NCI-H2081 (cell line): ENCODE measurements around the gene NUTM1.
"Not testable (repeated sequence)": the region's sequence is repeated elsewhere in the genome, so short reads cannot be mapped to it uniquely, and the experiment has no call there.

ENCODE experiments used
- DNase-seq, 2 experiments: peaks; one replicate each; lab custom pipeline; 2025; lab: John Stamatoyannopoulos, UW

Gene NUTM1

DNA sequence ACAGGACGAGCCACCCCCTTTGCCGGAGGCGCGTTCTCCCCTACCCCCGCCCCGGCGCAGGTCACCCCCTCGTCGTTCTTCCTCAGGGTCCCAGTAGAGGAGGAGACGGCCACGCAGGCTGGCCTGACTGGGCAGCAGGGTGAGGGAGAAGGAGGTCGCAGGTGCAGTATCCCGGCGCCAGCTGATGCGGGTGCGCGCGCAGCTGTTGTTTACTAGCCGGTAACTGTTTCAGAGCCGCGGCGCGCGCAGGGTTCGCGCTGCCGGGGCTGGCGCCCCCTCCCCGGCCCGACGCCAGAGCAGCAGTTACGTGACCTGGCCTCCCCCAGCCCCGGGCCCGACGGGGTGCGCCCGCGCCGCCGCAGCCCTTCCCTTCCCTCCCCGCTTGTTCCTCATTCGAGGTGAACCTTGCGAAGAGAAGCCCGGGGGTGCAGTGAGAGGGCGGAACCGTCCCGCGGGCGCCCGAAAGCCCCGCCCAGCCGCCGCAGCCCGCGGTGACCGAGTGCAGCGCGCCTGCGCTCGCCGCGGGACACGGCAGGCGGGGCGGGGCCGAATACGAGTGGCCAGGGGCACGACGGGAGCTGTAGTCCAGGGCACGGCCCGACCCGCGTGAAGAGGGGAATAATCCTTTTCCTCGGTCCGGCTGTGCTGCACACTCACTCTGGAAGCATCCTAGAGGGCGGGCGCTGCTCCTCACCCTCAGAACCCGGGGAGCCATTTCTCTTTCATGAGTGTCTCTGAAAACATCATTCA lies 5.4 kb upstream of the NUTM1 start, which contains the start of gene SLC12A6:
TSS of gene SLC12A6 (minus strand) at position 225 of the 750 bp plus-strand sequence. CDS start 1,101 bp downstream, outside the sequence.
- peak; percentile 86 to 91 for DNase-seq

DNA sequence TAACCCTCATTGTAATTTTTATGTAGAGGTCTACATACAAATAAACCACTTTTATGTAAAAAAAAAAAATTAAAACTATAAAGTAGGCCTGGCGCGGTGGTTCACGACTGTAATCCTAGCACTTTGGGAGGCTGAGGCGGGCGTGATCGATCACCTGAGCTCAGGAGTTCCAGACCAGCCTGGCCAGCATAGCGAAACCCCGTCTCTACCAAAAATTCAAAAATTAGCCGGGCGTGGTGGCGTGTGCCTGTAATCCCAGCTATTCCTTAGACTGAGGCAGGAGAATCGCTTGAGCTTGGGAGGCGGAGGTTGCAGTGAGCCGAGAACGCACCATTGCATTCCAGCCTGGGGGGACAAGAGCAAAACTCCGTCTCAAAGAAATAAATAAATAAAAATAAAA lies 4.8 kb upstream of the NUTM1 start:
- DNase-seq: no peak

DNA sequence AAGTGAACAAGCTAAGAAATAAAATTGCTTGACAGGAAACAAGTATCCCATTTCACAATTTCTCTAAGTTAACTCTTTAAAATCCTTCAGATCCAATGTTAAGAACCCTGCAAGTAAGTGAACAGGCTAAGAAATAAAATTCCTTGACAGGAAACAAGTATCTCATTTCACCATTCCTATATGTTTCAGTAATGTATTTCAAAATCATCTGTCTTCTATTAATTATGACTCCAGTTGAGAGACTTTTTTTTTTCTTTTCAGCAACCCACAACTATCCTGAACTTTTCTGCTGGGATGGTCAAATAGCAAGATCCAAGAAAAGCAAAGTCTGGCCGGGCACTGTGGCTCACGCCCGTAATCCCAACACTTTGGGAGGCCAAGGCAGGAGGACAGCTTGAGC lies 3.2 kb upstream of the NUTM1 start:
- no peak for DNase-seq

DNA sequence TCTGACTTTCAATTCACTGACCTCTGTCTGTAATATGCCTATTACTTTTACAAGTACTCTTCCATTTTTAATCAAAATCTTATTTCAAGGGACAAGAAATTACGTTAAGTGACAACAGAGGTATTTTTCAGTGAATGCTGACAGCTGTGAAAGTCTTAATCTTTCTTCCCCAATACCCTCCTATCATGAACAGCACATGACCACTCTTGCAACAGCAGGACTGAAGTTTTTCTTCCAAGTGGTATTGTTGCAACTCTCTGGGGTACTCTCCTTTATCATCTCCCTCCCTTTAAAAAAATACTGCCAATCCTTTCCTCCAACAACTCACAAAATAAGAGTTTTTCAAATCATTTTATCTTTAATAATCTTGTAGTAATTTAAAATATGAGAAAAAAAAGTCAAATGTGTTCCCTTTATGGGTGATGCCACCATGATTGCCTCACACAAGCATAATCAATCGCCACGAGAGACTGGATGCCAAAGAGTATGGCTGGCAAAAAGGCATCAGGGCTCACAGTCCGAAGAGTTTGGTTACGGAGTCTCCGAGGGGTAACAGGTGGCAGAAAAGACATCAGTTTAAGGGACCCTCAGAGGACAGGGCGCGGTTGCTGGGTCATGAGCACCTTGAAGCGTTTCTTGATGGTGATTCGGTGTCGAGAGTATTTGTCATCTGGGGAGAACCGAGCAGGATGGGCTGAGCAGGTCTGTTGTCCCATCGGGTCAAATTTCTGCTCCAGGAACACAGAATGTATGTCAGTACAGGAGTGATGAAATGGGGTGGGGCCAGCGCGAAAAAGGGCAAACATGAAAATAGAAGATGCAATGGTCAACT lies 1.5 kb upstream of the NUTM1 start:
- no peak for DNase-seq

DNA sequence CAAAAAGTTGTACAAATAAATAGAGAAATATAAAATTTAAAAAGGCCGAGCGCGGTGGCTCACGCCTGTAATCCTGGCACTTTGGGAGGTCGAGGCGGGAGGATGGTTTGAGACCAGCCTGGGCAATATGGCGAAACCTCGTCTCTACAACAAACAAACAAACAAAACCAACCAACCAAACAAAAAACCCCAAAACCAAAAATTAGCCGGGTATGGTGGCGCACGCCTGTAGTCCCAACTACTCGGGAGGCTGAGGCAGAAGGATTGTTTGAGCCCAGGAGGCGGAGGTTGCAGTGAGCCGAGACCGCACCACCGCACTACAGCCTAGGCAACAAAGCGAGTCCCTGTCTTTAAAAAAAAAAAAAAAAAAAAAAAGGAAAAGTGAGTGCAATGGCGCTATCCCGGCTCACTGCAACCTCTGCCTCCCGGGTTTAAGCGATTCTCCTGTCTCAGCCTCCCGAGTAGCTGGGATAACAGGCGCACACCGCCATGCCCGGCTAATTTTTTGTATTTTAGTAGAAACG lies 840 bp upstream of the NUTM1 start:
- not testable (repeated sequence) for DNase-seq

DNA sequence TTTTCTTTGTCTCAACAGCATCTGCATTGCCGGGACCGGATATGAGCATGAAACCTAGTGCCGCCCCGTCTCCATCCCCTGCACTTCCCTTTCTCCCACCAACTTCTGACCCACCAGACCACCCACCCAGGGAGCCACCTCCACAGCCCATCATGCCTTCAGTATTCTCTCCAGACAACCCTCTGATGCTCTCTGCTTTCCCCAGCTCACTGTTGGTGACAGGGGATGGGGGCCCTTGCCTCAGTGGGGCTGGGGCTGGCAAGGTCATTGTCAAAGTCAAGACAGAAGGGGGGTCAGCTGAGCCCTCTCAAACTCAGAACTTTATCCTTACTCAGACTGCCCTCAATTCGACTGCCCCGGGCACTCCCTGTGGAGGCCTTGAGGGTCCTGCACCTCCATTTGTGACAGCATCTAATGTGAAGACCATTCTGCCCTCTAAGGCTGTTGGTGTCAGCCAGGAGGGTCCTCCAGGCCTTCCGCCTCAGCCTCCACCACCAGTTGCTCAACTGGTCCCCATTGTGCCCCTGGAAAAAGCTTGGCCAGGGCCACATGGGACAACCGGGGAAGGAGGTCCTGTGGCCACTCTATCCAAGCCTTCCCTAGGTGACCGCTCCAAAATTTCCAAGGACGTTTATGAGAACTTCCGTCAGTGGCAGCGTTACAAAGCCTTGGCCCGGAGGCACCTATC lies 5.0 kb downstream of the NUTM1 start:
- no peak for DNase-seq

DNA sequence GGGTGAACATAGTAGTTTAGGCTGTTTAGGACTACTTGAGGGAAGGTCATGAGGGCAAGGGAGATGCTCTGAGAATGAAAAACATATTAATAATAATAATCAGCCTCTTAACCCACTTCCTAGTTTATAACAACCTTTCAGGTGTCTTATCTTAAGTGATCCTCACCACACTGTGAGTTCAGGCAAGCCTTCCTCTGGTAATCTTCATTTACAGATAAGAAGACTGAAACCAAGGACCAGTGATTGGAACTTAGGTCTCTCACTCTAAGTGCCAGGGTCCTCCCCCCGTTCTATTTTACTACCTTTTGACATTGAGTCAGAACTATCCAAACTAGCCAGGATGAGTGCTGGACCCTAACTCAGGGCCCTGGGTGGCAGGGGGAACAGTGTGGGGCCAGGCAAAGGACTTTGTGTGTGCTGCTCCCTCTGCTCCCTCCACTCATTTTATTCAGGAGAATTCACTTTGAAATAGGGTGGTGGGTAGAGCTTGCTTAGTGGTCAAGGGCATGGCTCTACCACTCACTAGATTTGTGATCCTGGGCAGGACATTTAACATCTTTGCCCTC lies 5.7 kb downstream of the NUTM1 start:
- no peak for DNase-seq

DNA sequence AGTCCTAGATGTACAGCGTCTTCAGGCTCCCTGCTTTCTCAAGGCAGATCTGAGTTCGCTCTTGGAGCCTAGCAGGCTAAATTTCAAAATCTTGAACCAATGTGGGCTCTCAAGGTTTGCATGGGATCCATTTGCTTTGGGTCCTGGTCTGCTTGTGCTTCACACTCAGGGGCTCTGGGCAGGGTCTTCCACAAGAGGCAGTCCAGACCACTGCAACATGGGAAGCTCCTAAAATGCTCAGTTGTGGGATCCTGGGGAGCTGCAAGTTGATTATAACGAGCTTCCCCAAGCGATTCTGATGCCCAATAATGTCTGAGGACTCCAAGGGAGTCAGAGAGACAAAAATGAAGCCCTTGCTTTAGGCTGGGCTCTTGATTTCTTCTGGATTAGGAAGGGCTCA lies 6.7 kb downstream of the NUTM1 start:
- no peak for DNase-seq

DNA sequence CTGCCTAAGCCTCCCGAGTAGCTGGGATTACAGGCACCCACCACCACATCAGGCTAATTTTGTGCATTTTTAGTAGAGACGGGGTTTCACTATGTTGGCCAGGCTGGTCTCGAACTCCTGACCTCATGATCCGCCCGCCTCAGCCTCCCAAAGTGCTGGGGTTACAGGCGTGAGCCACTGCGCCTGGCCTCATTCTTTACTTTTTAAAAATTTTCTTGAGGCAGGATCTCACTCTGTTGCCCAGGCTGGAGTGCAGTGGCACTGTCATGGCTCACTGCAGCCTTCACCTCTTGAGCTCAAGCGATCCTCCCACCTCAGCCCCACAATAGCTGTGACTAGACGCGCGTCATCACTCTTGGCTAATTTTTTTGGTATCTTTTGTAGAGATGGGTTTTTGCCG lies 9.9 kb downstream of the NUTM1 start:
- not testable (repeated sequence) for DNase-seq

DNA sequence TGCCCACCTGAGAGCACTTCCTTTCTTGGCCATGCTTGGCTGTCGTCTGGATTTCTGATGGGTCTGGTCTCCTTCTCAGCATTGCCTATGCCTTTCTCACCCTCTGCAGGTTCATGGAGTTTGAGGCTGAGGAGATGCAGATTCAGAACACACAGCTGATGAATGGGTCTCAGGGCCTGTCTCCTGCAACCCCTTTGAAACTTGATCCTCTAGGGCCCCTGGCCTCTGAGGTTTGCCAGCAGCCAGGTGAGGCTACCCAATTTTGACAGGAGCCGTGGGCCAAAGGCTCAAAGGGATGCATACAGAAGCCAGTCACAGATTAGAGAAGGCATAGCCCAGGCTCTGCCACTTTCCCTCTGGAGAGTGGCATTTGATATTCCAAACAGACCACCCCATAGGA lies 10.5 kb downstream of the NUTM1 start:
- DNase-seq: no peak

DNA sequence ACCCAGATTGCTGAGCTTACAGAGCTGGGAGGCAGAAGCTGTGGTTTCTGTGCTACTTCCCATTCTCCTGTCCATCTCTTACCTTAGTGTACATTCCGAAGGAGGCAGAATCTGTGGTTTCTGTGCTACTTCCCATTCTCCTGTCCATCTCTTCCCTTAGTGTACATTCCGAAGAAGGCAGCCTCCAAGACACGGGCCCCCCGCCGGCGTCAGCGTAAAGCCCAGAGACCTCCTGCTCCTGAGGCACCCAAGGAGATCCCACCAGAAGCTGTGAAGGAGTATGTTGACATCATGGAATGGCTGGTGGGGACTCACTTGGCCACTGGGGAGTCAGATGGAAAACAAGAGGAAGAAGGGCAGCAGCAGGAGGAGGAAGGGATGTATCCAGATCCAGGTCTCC lies 11.2 kb downstream of the NUTM1 start:
- DNase-seq: no peak

DNA sequence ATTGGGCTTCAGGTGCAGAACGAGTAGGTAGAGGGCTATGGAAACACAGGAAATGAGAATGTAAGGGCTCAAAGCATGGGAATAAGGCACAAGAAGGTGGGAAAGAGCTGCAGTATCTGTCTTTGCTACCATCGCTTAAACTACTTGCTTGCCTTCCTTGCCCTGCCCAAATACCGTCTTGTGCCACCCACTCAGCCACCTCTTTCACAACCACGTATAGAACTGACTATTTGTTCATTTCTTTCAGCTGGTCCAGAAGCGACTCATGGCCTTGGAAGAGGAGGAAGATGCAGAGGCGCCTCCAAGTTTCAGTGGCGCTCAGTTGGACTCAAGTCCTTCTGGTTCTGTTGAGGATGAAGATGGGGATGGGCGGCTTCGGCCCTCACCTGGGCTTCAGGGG lies 12.1 kb downstream of the NUTM1 start:
- no peak for DNase-seq

DNA sequence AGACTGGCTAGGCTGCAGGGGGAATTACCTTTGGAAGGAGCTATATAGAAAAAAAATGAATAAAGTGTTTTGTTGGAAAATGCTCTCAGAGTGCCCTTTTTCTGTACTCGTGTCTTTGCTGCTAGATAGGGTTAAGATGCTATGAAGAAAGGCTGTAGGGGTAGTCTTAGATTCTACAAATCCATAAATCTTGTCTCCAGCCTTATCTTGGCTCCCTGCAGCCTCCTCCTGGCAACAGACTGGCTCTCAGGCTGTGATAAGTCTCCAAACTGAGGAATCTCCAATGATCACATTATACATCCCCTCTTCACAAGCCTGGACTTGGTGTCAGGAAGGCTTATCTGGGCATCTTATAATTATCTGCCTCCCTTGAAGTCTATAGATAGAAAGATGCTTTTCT lies 14.5 kb downstream of the NUTM1 start:
- no peak for DNase-seq

DNA sequence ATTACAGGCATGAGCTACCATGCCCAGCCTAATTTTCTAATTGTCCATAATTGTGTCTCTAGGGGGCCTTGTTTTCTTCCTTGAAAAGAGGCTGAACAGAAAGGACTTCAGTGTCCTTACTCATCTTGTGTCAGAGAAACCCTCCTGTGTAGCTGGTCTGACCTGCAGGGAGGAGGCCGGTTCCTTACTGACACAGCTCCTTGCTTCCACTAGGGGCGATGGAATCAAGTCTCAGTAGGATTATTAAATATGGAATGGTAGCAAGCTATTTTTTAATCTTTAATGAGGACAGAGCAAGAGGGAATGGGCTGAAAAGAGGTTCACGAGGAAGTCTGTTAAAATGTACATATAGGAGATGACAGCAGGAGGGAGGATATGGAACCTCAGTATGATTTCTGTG lies 15.3 kb downstream of the NUTM1 start:
- no peak for DNase-seq

DNA sequence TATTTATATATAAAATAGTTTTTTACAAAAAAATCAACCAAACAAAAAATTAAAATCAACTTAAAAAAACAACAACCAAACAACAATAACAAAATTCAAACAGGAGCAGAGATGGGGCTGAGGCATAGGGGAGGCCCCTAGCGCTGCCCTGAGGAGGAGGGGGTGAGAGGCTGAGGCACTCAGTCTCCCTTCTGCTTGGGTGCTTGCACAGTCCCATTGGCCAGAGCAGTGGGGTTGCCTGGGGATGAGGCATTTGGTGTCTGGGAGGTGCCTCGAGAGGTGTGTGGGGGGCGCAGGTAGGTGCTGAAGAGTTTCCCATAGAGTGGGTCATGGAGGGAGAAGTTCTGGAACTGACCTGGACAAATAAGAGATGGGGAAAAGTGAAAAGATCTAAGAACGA lies 15.8 kb downstream of the NUTM1 start:
- DNase-seq: no peak

DNA sequence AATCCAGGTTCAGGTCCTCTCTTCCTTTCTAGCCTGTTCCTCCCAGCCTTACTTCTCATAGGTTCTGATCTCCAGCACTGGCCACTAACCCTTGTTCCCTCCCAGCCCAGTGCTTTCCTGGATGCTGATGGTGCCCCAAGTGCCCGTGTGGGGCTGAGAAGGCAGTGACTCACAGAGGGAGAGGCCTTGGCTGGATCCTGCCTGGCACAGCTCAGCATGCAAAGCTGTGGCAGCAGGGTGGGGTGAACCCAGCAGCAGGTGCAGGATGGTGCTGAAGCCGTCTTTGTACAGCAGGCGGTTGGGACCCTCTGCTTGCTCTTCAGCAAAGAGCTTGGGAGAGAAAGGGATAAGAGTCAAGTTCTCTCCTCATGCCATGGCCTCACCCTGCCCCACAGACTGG lies 16.3 kb downstream of the NUTM1 start:
- DNase-seq: no peak

DNA sequence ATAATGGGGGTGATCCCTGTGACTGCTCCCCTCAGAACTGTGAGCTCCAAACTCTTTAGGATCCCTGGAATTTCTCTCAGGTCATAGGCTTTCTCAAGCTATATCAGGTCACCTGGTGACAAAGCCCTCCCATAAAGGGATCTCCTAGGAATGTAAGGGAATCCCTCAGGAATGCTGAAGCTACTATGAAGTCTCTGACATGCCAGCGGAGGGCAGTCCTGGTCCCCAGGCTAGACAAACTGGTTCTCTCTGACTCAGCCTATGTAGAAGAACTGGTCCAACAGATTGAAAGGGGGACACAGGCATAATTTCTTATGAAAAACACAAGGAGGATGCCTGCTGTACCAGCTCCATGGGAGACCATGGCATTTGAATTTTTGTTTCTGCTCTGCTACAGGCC lies 17.2 kb downstream of the NUTM1 start:
- DNase-seq: no peak

DNA sequence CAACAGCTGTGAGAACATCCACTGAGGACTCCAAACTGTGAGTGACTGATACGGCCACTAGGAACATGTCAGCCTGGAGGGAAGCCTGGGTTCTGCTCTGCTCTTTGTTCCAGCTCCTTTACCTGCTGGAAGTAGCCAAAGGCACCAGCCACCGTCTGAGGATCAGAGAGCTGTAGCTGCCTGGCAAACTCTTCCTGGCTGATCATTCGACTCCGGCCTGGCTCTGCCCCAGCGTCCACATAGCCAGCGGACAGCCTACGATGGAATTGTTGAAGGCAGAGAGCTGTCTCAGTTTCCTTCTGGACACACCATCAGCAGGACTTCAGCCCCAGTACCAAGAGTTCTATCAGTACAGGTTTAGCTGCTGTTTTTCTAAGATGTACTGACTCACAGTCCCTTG lies 18.2 kb downstream of the NUTM1 start:
- DNase-seq: no peak

DNA sequence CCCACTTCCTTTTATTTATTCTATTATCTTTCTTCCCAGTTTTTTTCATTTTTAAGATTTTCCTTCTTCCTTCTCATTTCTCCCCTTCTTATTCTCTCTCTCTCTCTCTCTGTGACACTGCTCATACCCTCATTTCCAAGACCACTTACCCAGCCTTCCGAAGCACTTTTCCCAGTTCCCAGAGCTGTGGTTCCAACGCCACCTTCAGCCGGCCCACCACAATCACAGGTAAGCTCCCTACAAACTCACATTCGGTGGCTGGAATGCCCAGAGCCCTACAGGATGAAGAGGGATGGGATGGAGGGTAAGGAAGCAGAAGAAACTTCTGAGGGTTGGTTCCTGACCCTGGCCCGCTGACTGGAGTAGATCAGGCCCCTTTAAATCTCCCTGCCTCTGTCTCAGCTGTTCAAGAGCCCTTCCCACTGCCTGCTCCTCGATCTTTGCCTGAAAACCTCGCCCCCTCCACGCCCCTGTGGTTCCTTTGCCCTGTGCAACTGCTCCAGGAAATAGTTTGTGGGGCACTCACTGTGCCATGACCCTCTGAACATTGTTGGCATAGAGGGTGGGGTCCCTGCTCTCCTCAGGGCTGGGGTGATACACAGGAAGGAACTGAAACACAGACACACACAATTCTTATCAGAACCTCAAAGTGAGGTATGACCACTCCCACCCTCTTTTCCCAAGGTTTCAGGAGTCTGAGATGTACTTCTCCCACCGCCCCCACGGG lies 19.1 kb downstream of the NUTM1 start:
- DNase-seq: no peak

DNA sequence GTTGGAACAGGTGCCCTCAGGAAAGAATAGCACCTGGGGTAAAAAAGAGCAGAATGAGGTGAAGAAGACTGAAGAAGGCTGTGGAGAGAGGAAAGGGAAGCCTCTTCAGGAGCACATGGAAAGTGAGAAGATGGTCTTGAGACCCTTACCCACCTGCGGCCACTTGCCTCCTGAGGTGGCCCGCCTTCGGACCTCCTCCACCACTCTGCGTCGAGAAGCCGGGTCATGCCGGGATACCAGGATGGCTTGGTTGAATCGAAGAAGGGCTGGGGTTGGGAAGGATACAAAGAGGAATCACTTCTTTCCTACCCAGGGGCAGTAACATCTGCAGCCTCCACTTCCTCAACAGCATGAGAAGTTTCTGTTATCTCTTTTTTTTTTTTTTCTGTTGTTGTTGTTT lies 20.9 kb downstream of the NUTM1 start:
- no peak for DNase-seq

DNA sequence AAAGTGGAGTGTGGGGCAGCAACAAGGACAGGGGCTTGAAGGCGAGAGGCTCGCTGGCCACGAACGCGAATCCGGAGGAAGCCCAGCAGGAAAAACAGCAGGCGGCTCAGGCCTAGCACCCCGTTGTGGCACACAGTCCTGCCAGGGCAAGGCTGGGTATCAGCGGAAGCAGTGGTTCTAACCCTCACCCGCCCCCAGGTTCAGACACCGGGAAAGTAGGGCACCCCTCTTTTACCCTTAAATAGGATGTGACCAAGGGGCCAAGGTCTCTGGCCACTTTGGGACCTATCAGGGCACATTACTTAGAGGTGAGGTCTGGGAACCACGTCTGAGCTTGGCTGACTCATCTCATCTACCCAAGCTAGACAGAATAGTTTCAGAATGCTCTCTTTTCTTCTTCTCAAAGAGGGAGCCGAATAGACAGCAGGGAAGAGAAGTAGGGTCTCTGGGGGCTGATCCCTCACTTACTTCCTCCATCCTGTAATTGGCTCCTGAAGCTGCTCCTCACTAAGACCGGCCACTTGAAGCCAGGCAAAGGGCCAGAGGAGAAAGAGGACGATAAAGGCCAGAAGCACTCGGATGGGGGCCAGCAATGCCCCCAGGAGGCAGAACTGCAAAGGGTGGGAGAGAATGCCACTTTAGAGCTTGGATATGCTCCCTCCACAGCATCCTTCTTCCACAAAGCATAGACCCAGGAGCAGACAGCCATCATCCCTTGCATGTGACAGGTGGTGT lies 22.1 kb downstream of the NUTM1 start:
- DNase-seq: no peak
